GM18951 (cell line): ENCODE data around the gene MYPN.

ENCODE experiments used
- POLR2A ChIP-seq: IDR thresholded peaks from 4 replicates; pipeline ENCODE4 v1.6.1; 2011; ENCODE audit warnings: mild to moderate bottlenecking; ENCODE audit not compliant: insufficient read length, insufficient read depth; ENCODE audit errors: extremely low read depth
- in situ Hi-C: fragments of 300-500 bp; cut with MboI; formaldehyde crosslinking; loops from one replicate; pipeline ENCODE4 v1.12.0; 2022; ENCODE audit warnings: low sequenced_read_pairs, mixed read lengths, inconsistent platforms; ENCODE audit not compliant: unreplicated experiment

MYPN gene

GRCh38 chr10:68247931-68248330 is 138.6 kb downstream of the MYPN start:
- TF ChIP-seq POLR2A = no peak
- in situ Hi-C loops = no loop called here

- in situ Hi-C loops = no loop called here
- no peak for TF ChIP-seq POLR2A
Observed at GRCh38 chr10:68249297-68249696, 140.0 kb downstream of the MYPN start.

- in situ Hi-C loops = no loop called here
- no peak for TF ChIP-seq POLR2A
Observed at GRCh38 chr10:68251151-68251550, 141.9 kb downstream of the MYPN start.

GRCh38 chr10:68251625-68252495 is 142.6 kb downstream of the MYPN start:
- TF ChIP-seq POLR2A = no peak
- in situ Hi-C loops = no loop called here

- in situ Hi-C loops = no loop called here
- no peak for TF ChIP-seq POLR2A
Observed at GRCh38 chr10:68253346-68253745, 144.1 kb downstream of the MYPN start.

- in situ Hi-C loops = no loop called here
- no peak for TF ChIP-seq POLR2A
Observed at GRCh38 chr10:68261132-68261856, 152.0 kb downstream of the MYPN start.
